ENCODE results near the gene ZNF692. TPM values are rescaled to one million over a fixed set of nuclear protein-coding genes. Genes with fewer than 3 reads are reported as not detected.

Gene ZNF692
- total and polyA plus RNA-seq, 2 of the 13 experiments (the other 11 are each of a cell fraction or from before 2014, with no cell fraction given) = 27.3 to 45.8 TPM

DNA sequence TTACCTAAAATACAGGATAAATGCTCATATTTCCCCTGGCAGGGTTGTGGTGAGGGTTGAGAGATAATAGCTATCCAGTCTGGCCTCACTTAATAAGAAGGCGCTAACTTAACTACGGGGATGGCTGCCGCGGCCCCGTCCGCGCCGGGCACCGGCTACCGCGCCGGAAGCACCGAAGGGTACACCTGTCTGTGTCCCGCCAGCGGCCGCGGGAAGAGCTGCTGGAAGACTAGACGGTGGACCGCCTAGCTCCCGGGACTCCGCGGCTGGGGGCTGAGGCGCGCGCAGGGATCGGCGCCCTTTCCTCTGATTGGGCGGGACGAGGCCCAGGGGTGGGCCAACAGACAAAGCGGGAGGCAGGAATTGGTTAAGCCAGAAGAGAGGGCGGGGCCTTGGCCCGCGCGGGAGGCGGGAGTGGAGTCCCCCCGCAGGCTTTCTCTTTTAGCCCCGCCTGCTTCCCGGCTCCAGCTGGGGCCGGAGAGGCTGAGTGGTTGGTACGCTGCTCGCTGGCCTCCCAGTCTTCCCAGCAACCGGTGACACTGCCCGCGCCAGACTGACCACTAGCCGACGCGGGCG is 21.0 kb downstream of the ZNF692 start, which contains the start of gene ZNF672 (continued):
- TF ChIP-seq DBP (CRISPR knock-in tag; IDR thresholded peaks at IDR 0.05; ENCODE audit: not compliant biosample characterization) (no peak), ZNF557 (CRISPR knock-in tag; IDR thresholded peaks at IDR 0.05) (no peak), ZNF354B (CRISPR knock-in tag; IDR thresholded peaks at IDR 0.05) (no peak), KAT7 (CRISPR knock-in tag; IDR thresholded peaks at IDR 0.05; ENCODE audit: borderline replicate concordance) (no peak), ZNF10 (CRISPR knock-in tag; IDR thresholded peaks at IDR 0.05; ENCODE audit: borderline replicate concordance, low read depth) (no peak), MIXL1 (CRISPR knock-in tag; IDR thresholded peaks at IDR 0.05) (no peak), ZNF251 (CRISPR knock-in tag; IDR thresholded peaks at IDR 0.05) (no peak), FOXP1 (IDR thresholded peaks at IDR 0.05) (no peak), FOXP1 (CRISPR knock-in tag; IDR thresholded peaks at IDR 0.05) (no peak), TFE3 (CRISPR knock-in tag; IDR thresholded peaks at IDR 0.05) (no peak), STAT5B (CRISPR knock-in tag; IDR thresholded peaks at IDR 0.05) (no peak), MTA1 (CRISPR knock-in tag; IDR thresholded peaks at IDR 0.05; ENCODE audit: borderline replicate concordance) (no peak), TBX2 (CRISPR knock-in tag; IDR thresholded peaks at IDR 0.05; ENCODE audit: borderline replicate concordance) (no peak; the same call in 1 of the 2 replicates), RBAK (CRISPR knock-in tag; IDR thresholded peaks at IDR 0.05) (no peak), IRF2 (CRISPR knock-in tag; IDR thresholded peaks at IDR 0.05) (0 out of 2 replicates have a peak, but pooled peaks have one; percentile 51), SIN3B (IDR thresholded peaks at IDR 0.05; ENCODE audit: low read length) (0 out of 2 replicates have a peak, but pooled peaks have one; percentile 26), ZBTB7A (CRISPR knock-in tag; IDR thresholded peaks at IDR 0.05) (no peak), PAX8 (CRISPR knock-in tag; IDR thresholded peaks at IDR 0.05; ENCODE audit: borderline replicate concordance) (no peak), TSC22D2 (CRISPR knock-in tag; IDR thresholded peaks at IDR 0.05; ENCODE audit: borderline replicate concordance) (no peak), ZNF451 (CRISPR knock-in tag; IDR thresholded peaks at IDR 0.05) (peak; percentile 13; the same call in 1 of the 2 replicates), AKAP8 (CRISPR knock-in tag; IDR thresholded peaks at IDR 0.05) (no peak), KDM6A (CRISPR knock-in tag; IDR thresholded peaks at IDR 0.05; ENCODE audit: low read depth) (no peak), U2AF1 (optimal IDR thresholded peaks at IDR 0.05; ENCODE audit: low read depth, low read length) (peak; percentile 10), MATR3 (CRISPR knock-in tag; IDR thresholded peaks at IDR 0.05) (no peak), MXD3 (CRISPR knock-in tag; IDR thresholded peaks at IDR 0.05) (no peak), KDM3A (CRISPR knock-in tag; IDR thresholded peaks at IDR 0.05; ENCODE audit: low read depth) (peak; percentile 5; the same call in 1 of the 2 replicates), GATAD2A (CRISPR knock-in tag; IDR thresholded peaks at IDR 0.05) (peak; percentile 10; the same call in 1 of the 2 replicates), ZNF264 (CRISPR knock-in tag; IDR thresholded peaks at IDR 0.05) (peak; percentile 79; the same call in 1 of the 2 replicates)
- TF ChIP-seq, protein P1, sequence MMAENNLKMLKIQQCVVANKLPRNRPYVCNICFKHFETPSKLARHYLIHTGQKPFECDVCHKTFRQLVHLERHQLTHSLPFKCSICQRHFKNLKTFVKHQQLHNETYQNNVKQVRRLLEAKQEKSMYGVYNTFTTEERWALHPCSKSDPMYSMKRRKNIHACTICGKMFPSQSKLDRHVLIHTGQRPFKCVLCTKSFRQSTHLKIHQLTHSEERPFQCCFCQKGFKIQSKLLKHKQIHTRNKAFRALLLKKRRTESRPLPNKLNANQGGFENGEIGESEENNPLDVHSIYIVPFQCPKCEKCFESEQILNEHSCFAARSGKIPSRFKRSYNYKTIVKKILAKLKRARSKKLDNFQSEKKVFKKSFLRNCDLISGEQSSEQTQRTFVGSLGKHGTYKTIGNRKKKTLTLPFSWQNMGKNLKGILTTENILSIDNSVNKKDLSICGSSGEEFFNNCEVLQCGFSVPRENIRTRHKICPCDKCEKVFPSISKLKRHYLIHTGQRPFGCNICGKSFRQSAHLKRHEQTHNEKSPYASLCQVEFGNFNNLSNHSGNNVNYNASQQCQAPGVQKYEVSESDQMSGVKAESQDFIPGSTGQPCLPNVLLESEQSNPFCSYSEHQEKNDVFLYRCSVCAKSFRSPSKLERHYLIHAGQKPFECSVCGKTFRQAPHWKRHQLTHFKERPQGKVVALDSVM (CRISPR knock-in tag; IDR thresholded peaks at IDR 0.05) = no peak
- TF ChIP-seq, protein P2, sequence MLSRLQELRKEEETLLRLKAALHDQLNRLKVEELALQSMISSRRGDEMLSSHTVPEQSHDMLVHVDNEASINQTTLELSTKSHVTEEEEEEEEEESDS (CRISPR knock-in tag; IDR thresholded peaks at IDR 0.05; ENCODE audit: borderline replicate concordance) = peak; percentile 11; the same call in 1 of the 2 replicates

Measured in HepG2 (cell line).